Rectal smooth muscle tissue (tissue), 1 donor: Measurements from ENCODE around the gene CLCA1.

Experiments used
- H3K27ac ChIP-seq: one replicate; pipeline ENCODE4 v1.7.0; 2013; ENCODE audit warnings: low read depth, low read length, inconsistent platforms
- H3K27me3 ChIP-seq: one replicate; pipeline ENCODE4 v1.7.0; 2013; ENCODE audit warnings: low read length; ENCODE audit not compliant: control insufficient read depth, insufficient read depth
- H3K36me3 ChIP-seq: one replicate; pipeline ENCODE4 v1.7.0; 2013; ENCODE audit warnings: low read length; ENCODE audit not compliant: control insufficient read depth, insufficient read depth
- H3K4me1 ChIP-seq: one replicate; pipeline ENCODE4 v1.7.0; 2013; ENCODE audit warnings: low read length; ENCODE audit not compliant: control insufficient read depth, insufficient read depth
- H3K4me3 ChIP-seq: one replicate; pipeline ENCODE4 v1.7.0; 2013; ENCODE audit warnings: low read length
- H3K9ac ChIP-seq: one replicate; pipeline ENCODE4 v1.7.0; 2013; ENCODE audit warnings: low read length

The CLCA1 gene

GRCh38 chr1:86546787-86547221 lies 78.1 kb downstream of the CLCA1 start, which contains the start of gene CLCA4:
Gene CLCA4, plus strand, starts transcription at chr1:86547078. Its CDS starts 42 bp downstream, at chr1:86547120.
- H3K27ac ChIP-seq, result no peak within 1 kb of the TSS
- no peaks in the 10 kb centered on the region for H3K4me1 ChIP-seq
- no peak within 1 kb of the TSS for H3K9ac ChIP-seq
- no peak within 1 kb of the TSS for H3K4me3 ChIP-seq
- no peaks in the 10 kb centered on the region for H3K27me3 ChIP-seq
- H3K36me3 ChIP-seq, result no peaks in the 10 kb centered on the region

GRCh38 chr1:86548839-86549238 lies 80.1 kb downstream of the CLCA1 start:
- no peak overlapping the region for H3K9ac ChIP-seq
- H3K27ac ChIP-seq, result no peak overlapping the region
- H3K4me3 ChIP-seq, result no peak overlapping the region

More at GRCh38 chr1:86548839-86549238, 80.1 kb downstream of the CLCA1 start:
- H3K36me3 ChIP-seq, result no peaks in the 10 kb centered on the region
- H3K27me3 ChIP-seq, result no peaks in the 10 kb centered on the region
- H3K4me1 ChIP-seq, result no peaks in the 10 kb centered on the region
